Heart left ventricle (tissue), 16 donors: ENCODE data around the gene SLC8B1. TPM values are rescaled to one million over a fixed set of nuclear protein-coding genes. Genes with fewer than 3 reads are reported as not detected.

ENCODE experiments used
- ATAC-seq, 4 donors: fragments of 200-7000 bp; cut with Tn5 transposase; one replicate each; pipeline ENCODE4 v1.9.1; 2020 to 2022; ENCODE audit warnings: moderate library complexity in 4 of 4, mild to moderate bottlenecking in 3 of 4, moderate number of reproducible peaks in 1 of 4
- DNase-seq, 5 donors: peaks; one replicate each; pipeline ENCODE4 v3.0.0-alpha.2; 2020
- H3K27ac ChIP-seq, 12 donors: fragments of 200-600 bp; sonication (generic) in 4 of 12; one replicate each; pipeline versions ENCODE4 v1.5.0 to v1.8.0; 2016 to 2022; ENCODE audit warnings: mild to moderate bottlenecking in 2 of 12
- H3K27me3 ChIP-seq, 9 donors: fragments of 200-600 bp; sonication (generic) in 2 of 9; one replicate each; pipeline versions ENCODE4 v1.5.1 to v1.8.0; 2016 to 2022; ENCODE audit warnings: mild to moderate bottlenecking in 3 of 9
- H3K36me3 ChIP-seq, 9 donors: fragments of 200-600 bp; sonication (generic) in 2 of 9; one replicate each; pipeline versions ENCODE4 v1.5.0 to v1.8.0; 2018 to 2022; ENCODE audit warnings: mild to moderate bottlenecking in 2 of 9
- H3K4me1 ChIP-seq, 12 donors: fragments of 200-600 bp; sonication (generic) in 4 of 12; one replicate each; pipeline versions ENCODE4 v1.5.0 to v1.8.0; 2016 to 2022; ENCODE audit warnings: mild to moderate bottlenecking in 3 of 12
- H3K4me3 ChIP-seq, 12 donors: fragments of 200-600 bp; sonication (generic) in 4 of 12; one replicate each; pipeline versions ENCODE4 v1.5.0 to v1.8.0; 2017 to 2022; ENCODE audit warnings: mild to moderate bottlenecking in 9 of 12, moderate library complexity in 4 of 12
- H3K9me3 ChIP-seq, 12 donors: fragments of 200-600 bp; sonication (generic) in 4 of 12; one replicate each; pipeline versions ENCODE4 v1.5.0 to v1.8.0; 2016 to 2022; ENCODE audit warnings: mild to moderate bottlenecking in 1 of 12
- POLR2A ChIP-seq, 2 donors: fragments of 450-650 bp; IDR thresholded peaks; one replicate each; pipeline ENCODE4 v1.6.1; 2017; ENCODE audit warnings: antibody characterized with exemption in 2 of 2, mild to moderate bottlenecking in 2 of 2, moderate library complexity in 2 of 2
- WGBS, 4 donors: extraction: QIAGEN DNeasy Blood & Tissue Kit in 2 of 4; methylation state at CpG; one replicate each; pipeline versions ENCODE4 v1.1.5 to v1.1.7; 2013 to 2018; 5-methylcytosine and 5-hydroxymethylcytosine counted together
- intact Hi-C, 10 donors: fragments of 100-400 bp; cut with DNase I; formaldehyde crosslinking; loops; one replicate each; pipeline versions ENCODE4 v1.11.1 to v1.14.2; 2022
- polyA plus RNA-seq, 2 donors: library from polyadenylated mRNA; stranded (reverse); fragments of 200-250 nt; gene quantifications; one replicate each; pipeline ENCODE4 v1.2.3, GENCODE V29; 2013
- total RNA-seq, 9 donors: library from RNA; depleted of rRNA in 2 of 9; stranded (reverse); fragments of >200 nt in 2 of 9; fragmentation: NEBNext Ultra II Directional in 3 of 9; extraction: Animal tissue kit (Norgen Biotek cat#: 25700) in 3 of 9; gene quantifications; one replicate each; pipeline versions ENCODE4 v1.1.0 to v1.2.4, GENCODE V29; 2016 to 2023
- TF ChIP-seq, protein P1 (sequence below), 12 donors: fragments of 200-600 bp; sonication (generic) in 4 of 12; IDR thresholded peaks; one replicate each; pipeline versions ENCODE4 v1.5.0 to v1.8.0; 2018 to 2022; ENCODE audit warnings: antibody characterized with exemption in 12 of 12, mild to moderate bottlenecking in 5 of 12
- donor health status: ischemic (EF 13 %, LVEDD 7.1; RV severe dilation, severe dysfunction).
- donor health status: healthy with polysubstance abuse.
- donor health status: DM: no; HTN: yes; CAD: no.
- donor health status: DM: no; HTN: no; CAD: no.
- donor health status: ischemic (EF 25% LVEDD 6.9; RV normal size, moderate dysfunction).
- donor health status: ischemic (EF 25% LVEDD 5.7; RV mildly dilated, moderate dysfunction).
- donor health status: healthy.
- donor health status: DM: yes; HTN: yes; CAD: no.
- donor health status: ischemic (EF 35%, LVEDD 5.7; RV mildly dilated, moderate dysfunction).
- donor health status: nonischemic (EF 11% LVEDD 7.7; RV severe dilation, severe dysfunction).
- donor health status: DM: yes; HTN: yes; CAD: no.
- donor health status: PGD.
- donor health status: ischemic (EF 29% LVEDD 5.4; RV normal size, mild dysfunction).
- donor health status: nonischemic (EF 23%, LVEDD 6.1; RV moderate dilation, normal function).

SLC8B1 gene
- total and polyA plus RNA-seq, 11 donors = 8.8 to 33.2 (median 11.1) TPM

DNA sequence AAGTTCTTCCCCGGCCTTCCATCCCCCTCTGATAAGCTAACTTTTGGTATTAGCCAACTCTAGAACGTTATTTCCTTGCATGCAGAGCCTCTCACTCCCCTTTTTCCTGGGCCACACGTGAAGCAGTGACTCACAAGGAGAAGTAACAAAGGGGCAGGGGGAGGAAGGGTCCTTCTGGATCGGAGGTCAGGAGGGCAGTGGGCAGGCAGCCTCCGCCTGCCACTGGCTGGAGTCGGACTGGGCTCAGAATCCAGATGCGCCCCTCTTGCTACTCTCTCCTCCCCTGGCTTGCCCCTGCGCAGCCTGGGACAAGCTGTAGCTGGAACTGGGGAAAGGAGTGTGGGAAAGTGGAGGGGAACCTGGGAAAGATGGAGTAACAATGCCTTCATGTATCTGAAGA is 58.6 kb downstream of the SLC8B1 start:
- H3K4me3 ChIP-seq = no peak overlapping the region
- DNase-seq (peak in 1 of 5 donors; percentile 13), ATAC-seq (no peak)
- intact Hi-C loops = loop anchor here in 1 of 10 donors (10.0 kb wide), 1 partner anchor 52 kb away; the partner anchor contains the start of gene TPCN1
- H3K36me3 ChIP-seq = peaks cover 0 to 95% (median 81%) of the 10 kb centered on the region in 9 donors
- 75 to 83% (median 81%) methylated on average over 8 of the region's 8 CpGs for WGBS, 4 donors
- H3K27ac ChIP-seq = peak overlapping the region in 2 of 12 donors; percentile 1 to 46
- no peaks in the 10 kb centered on the region for H3K27me3 ChIP-seq
- no peaks in the 10 kb centered on the region for H3K9me3 ChIP-seq
- TF ChIP-seq POLR2A (IDR thresholded peaks at IDR 0.05) = no peak
- TF ChIP-seq, protein P1, sequence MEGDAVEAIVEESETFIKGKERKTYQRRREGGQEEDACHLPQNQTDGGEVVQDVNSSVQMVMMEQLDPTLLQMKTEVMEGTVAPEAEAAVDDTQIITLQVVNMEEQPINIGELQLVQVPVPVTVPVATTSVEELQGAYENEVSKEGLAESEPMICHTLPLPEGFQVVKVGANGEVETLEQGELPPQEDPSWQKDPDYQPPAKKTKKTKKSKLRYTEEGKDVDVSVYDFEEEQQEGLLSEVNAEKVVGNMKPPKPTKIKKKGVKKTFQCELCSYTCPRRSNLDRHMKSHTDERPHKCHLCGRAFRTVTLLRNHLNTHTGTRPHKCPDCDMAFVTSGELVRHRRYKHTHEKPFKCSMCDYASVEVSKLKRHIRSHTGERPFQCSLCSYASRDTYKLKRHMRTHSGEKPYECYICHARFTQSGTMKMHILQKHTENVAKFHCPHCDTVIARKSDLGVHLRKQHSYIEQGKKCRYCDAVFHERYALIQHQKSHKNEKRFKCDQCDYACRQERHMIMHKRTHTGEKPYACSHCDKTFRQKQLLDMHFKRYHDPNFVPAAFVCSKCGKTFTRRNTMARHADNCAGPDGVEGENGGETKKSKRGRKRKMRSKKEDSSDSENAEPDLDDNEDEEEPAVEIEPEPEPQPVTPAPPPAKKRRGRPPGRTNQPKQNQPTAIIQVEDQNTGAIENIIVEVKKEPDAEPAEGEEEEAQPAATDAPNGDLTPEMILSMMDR (IDR thresholded peaks at IDR 0.05) = no peak
- peaks cover 2 to 39% (median 23%) of the 10 kb centered on the region in 12 donors for H3K4me1 ChIP-seq

DNA sequence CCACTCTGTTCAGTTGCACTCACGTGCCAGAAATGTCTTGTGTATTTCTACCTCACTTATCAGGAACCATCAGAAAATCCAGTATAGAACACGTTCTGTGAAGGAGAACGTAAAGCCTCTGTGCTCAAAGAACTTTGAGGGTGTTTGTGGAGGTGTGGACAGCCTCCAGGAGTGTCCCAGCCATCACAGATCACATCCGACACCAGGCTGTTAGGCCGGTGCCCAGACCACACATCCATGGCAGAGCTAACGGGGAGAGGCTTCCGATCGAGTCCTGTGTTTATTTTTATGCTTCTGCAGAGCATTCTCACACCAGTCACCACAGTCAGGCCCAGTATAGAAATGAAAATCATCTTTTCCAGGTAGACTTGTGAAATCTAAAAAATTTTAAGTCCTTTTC is 60.1 kb downstream of the SLC8B1 start:
- intact Hi-C loops = loop anchor here in 3 of 10 donors (5.0 to 10.0 kb wide), 3 partner anchors 50 to 78 kb away; partner anchors contain the start of gene TPCN1 (in 2 of the 3)
- peak in 2 of 5 donors; percentile 3 to 61 for DNase-seq
- peak; percentile 37 to 65 (median 46) for ATAC-seq
- WGBS, 4 donors = 60 to 76% (median 68%) methylated on average over 7 to 8 of the region's 8 CpGs
- Histone ChIP-seq H3K27me3 (no peaks in the 10 kb centered on the region), H3K9me3 (no peaks in the 10 kb centered on the region), H3K4me3 (no peak overlapping the region), H3K36me3 (peaks cover 0 to 94% (median 81%) of the 10 kb centered on the region in 9 donors), H3K27ac (peak overlapping the region in 8 of 12 donors; percentile 2 to 59 (median 36)), H3K4me1 (peaks cover 6 to 47% (median 28%) of the 10 kb centered on the region in 12 donors)
- TF ChIP-seq, protein P1 (IDR thresholded peaks at IDR 0.05) = no peak
- no peak for TF ChIP-seq POLR2A (IDR thresholded peaks at IDR 0.05)

DNA sequence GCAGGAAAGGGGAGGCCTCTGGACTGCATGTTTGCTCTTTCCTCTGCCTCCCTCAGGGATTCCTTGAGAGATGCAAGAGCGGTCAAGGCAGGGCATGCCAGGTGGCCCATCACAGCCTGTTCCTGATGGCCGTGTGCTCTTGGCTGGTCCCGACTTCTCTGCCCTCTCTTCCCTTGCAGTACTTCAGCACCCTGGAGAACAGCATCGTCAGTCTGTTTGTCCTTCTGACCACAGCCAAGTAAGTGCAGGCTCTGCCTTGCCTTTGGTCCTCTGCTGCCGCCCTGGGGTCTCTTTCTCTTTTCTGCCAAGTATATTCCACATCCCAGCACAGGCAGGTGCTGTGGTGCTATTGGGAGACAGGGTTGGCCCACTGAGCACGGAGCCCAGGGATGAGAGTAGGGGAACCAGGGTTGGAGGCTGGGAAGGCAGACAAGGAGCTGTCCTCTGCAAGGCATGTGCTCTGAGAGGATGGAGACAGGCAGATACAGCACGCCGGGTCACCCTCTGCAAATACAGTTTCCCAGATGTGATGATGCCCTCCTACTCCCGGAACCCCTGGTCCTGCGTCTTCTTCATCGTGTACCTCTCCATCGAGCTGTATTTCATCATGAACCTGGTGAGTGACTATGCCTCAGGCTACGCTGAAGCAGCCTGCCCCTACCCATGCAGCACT is 61.7 kb downstream of the SLC8B1 start:
- Histone ChIP-seq H3K4me1 (peaks cover 6 to 52% (median 30%) of the 10 kb centered on the region in 12 donors), H3K9me3 (no peaks in the 10 kb centered on the region), H3K4me3 (no peak overlapping the region), H3K27ac (peak overlapping the region in 11 of 12 donors; percentile 73 to 94 (median 85)), H3K36me3 (peaks cover 0 to 95% (median 84%) of the 10 kb centered on the region in 9 donors), H3K27me3 (no peaks in the 10 kb centered on the region)
- intact Hi-C loops = loop anchor here in 3 of 10 donors (5.0 to 10.0 kb wide), 3 partner anchors 48 to 76 kb away; partner anchors contain the start of gene TPCN1 (in 2 of the 3)
- DNase-seq (peak in 1 of 5 donors; percentile 30), ATAC-seq (no peak)
- TF ChIP-seq, protein P1 (IDR thresholded peaks at IDR 0.05) = no peak
- TF ChIP-seq POLR2A (IDR thresholded peaks at IDR 0.05) = no peak
- WGBS, 4 donors = 78 to 91% (median 85%) methylated on average over 13 of the region's 13 CpGs
